GM10248 (cell line): Measurements from ENCODE around the gene ADAP1.

Source experiments
- CTCF ChIA-PET: fragments of 300-600 bp; sonication (Branson Sonifier 250); formaldehyde crosslinking; extraction: SDS; loops from one replicate; lab custom pipeline; 2021; ENCODE audit warnings: antibody characterized with exemption; lab: Yijun Ruan, JAX
- POLR2A ChIA-PET: fragments of 350-650 bp; sonication (Branson Sonifier 250); formaldehyde crosslinking; extraction: SDS; loops from one replicate; lab custom pipeline; 2020; ENCODE audit warnings: antibody characterized with exemption; lab: Yijun Ruan, JAX
- DNase-seq: peaks from one replicate; pipeline ENCODE4 v3.0.0; 2012; ENCODE audit errors: extremely low spot score
- TF ChIP-seq, protein P1 (sequence below): IDR thresholded peaks from 2 replicates; pipeline ENCODE4 v1.5.1; 2012; ENCODE audit warnings: mild to moderate bottlenecking, low read depth; ENCODE audit errors: extremely low read depth, missing control alignments, control extremely low read depth

Gene ADAP1

DNA sequence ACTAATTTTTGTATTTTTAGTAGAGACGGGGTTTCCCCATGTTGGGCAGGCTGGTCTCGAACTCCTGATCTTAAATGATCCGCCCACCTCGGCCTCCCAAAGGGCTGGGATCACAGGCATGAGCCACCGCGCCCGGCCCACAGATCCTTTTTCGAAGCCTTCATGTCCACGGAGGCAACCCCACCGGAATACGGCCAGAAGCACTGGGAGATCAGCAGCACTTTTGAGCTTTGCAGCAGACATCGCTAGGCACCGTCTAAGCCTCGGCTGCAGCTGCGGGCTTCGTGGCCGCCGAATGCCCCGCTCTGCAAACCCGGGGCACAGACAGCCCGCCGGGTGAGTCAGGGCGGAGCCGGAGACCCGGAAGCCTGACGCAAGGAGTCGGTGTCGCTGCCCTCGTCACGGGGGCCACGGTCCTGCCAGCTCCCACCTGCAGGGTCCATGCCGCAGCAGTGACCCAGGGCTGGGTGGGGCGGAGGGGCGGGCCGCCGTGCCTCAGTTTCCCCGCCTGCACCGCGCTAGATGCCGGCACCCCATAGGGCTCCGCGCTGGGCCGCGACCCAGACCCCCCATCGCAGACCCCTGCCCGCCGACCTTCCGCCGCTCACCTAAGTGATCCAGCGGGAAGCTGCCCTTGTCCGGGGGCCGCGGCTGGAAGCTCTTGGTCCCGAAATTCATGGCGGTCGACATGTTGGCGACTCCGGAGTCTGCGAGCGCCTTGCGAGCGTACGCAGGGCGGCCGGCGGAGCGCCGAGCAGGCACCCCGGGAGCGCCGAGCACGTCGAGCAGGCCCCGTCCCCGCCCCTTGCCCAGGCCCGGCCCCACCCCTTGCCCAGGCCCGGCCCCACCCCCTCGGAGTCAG lies 20.6 kb upstream of the ADAP1 start, which contains the start of gene COX19:
Gene COX19 (minus strand): TSS at position 730 of the 862 bp plus-strand sequence. CDS start 40 bp downstream, at position 690.
- DNase-seq = peak; percentile 94
- CTCF ChIA-PET = interaction anchor here (0.7 to 4.5 kb wide), 8 partner anchors 14 to 202 kb away, joined by 3 to 50 read pairs (median 5); no protein-coding TSS in a partner anchor

DNA sequence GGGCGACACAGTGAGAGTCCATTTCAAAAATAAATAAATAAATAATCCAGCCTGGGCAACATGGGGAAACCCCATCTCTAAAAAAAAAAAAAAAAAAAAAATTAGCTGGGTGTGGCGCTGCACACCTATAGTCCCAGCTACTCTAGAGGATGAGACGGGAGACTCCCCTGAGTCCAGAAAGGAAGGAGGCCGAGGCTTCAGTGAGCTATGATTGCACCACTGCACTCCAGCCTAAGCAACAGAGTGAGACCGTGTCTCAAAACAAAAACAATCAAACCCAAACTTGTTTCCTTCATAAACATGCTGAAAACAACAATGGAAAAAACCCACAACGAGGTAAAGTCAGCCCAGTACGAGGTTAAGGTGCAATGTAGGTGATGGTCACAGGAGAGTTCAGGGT lies 19.7 kb upstream of the ADAP1 start:
- TF ChIP-seq, protein P1, sequence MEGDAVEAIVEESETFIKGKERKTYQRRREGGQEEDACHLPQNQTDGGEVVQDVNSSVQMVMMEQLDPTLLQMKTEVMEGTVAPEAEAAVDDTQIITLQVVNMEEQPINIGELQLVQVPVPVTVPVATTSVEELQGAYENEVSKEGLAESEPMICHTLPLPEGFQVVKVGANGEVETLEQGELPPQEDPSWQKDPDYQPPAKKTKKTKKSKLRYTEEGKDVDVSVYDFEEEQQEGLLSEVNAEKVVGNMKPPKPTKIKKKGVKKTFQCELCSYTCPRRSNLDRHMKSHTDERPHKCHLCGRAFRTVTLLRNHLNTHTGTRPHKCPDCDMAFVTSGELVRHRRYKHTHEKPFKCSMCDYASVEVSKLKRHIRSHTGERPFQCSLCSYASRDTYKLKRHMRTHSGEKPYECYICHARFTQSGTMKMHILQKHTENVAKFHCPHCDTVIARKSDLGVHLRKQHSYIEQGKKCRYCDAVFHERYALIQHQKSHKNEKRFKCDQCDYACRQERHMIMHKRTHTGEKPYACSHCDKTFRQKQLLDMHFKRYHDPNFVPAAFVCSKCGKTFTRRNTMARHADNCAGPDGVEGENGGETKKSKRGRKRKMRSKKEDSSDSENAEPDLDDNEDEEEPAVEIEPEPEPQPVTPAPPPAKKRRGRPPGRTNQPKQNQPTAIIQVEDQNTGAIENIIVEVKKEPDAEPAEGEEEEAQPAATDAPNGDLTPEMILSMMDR = no peak
- ChIA-PET POLR2A (interaction anchor here (0.9 to 1.2 kb wide), 3 partner anchors 25 to 200 kb away, joined by 3 to 4 read pairs (median 3); no protein-coding TSS in a partner anchor), CTCF (interaction anchor here (0.8 to 4.5 kb wide), 9 partner anchors 12 to 203 kb away, joined by 3 to 50 read pairs (median 4); no protein-coding TSS in a partner anchor)
- DNase-seq = no peak

More for the DNA sequence above, 20.6 kb upstream of the ADAP1 start, which contains the start of gene COX19:
- POLR2A ChIA-PET = interaction anchor here (0.6 to 1.5 kb wide), 6 partner anchors 12 to 428 kb away, joined by 3 to 7 read pairs (median 4); no protein-coding TSS in a partner anchor
- TF ChIP-seq, protein P1 = no peak

DNA sequence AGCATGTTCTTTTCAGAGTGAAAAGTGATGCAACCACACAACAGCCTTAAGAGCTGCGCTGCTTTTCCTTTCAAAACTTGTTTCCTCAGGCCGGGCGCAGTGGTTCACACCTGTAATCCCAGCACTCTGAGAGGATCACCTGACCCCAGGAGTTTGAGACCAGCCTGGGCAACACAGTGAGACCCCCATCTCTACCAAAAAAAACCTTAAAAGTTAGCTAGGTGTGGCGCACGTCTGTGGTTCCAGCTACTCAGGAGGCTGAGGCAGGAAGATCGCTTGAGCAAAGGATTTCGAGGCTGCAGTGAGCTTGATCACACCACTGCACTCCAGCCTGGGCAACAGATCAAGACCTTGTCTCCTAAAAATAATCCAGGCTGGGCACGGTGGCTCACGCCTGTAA lies 18.8 kb upstream of the ADAP1 start:
- ChIA-PET CTCF (interaction anchor here (1.0 to 4.5 kb wide), 10 partner anchors 14 to 210 kb away, joined by 3 to 50 read pairs (median 4); no protein-coding TSS in a partner anchor), POLR2A (interaction anchor here (0.5 kb wide), 1 partner anchor 44 kb away, joined by 3 read pairs; no protein-coding TSS in a partner anchor)
- no peak for DNase-seq
- TF ChIP-seq, protein P1 = no peak

DNA sequence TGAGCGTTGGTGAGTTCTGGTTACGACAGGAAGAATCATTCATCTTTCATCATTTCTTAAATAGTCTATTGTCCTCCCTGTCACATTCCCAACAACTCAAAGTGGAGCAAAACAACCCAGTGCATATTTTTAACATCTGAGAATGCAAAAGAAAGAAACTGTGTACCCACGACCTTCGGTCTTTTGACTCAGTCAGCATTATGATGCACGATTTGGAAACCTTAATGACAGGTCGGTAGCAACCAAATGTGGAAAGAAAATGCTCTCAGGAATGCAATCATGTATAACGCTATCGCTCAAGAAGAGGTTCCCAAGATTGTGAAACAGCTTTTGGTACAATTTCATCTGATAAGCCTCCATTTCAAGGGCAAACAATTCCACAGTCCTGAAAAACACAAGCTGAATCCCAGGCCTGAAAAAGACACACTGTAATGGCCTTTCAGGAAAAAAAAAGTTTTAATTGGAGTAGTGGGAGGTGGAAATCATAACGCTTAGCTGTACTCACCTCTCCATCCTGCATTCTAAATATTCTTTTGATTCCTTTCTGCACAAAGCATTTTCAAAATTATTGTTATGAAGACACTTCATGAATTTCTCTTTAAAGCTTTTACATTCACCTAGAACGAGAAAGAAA lies 18.3 kb upstream of the ADAP1 start:
- CTCF ChIA-PET = interaction anchor here (1.0 to 4.5 kb wide), 11 partner anchors 13 to 211 kb away, joined by 3 to 50 read pairs (median 4); no protein-coding TSS in a partner anchor
- no peak for DNase-seq
- POLR2A ChIA-PET = interaction anchor here (0.5 kb wide), 1 partner anchor 43 kb away, joined by 3 read pairs; no protein-coding TSS in a partner anchor
- TF ChIP-seq, protein P1 = no peak

DNA sequence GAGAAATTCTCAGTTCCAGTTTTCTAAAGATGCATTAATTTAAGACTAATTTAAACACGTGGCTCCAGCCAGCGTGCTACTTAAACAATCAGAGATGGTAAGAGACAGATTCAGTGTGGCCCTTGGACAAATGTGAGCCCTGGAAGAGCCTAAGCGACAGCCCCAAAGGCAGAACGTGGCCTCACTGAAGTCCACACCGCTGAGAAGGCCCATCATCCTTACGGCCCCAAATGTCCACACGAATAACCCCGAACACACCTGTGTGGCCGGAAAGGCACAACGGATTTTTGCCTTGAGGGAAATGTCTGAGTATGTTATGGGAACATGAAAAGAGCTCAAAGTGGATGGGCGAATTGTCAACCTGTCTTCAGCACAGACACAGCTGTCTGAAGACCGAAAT lies 17.6 kb upstream of the ADAP1 start:
- POLR2A ChIA-PET = interaction anchor here (0.5 kb wide), 1 partner anchor 76 kb away, joined by 3 read pairs; no protein-coding TSS in a partner anchor
- CTCF ChIA-PET = interaction anchor here (1.0 to 4.5 kb wide), 6 partner anchors 20 to 211 kb away, joined by 3 to 50 read pairs (median 4); no protein-coding TSS in a partner anchor
- TF ChIP-seq, protein P1 = no peak

More for the DNA sequence above, 17.6 kb upstream of the ADAP1 start:
- no peak for DNase-seq
